T-helper 1 cell treated with Interleukin-12 subunit alpha and Interleukin-12 subunit beta and Interleukin-4 antibody, amounts not matched to agents 30 μg/mL and 1 μg/mL, for 36 hours (primary cell): ENCODE results near the gene STEAP1B.
"Not testable (repeated sequence)": the region's sequence is repeated elsewhere in the genome, so short reads cannot be mapped to it uniquely, and the experiment has no call there.

Experiments used
- H3K27ac Mint-ChIP-seq: one replicate; pipeline ENCODE4 v1.8.0; 2021; ENCODE audit warnings: mild to moderate bottlenecking, mixed read lengths
- H3K27me3 Mint-ChIP-seq: one replicate; pipeline ENCODE4 v1.8.0; 2021; ENCODE audit warnings: low read depth, mixed read lengths
- H3K36me3 Mint-ChIP-seq: one replicate; pipeline ENCODE4 v1.8.0; 2021; ENCODE audit warnings: low read depth, mixed read lengths
- H3K4me1 Mint-ChIP-seq: one replicate; pipeline ENCODE4 v1.8.0; 2021; ENCODE audit warnings: low read depth, mixed read lengths
- H3K4me3 Mint-ChIP-seq: one replicate; pipeline ENCODE4 v1.8.0; 2021; ENCODE audit warnings: mild to moderate bottlenecking, moderate library complexity, mixed read lengths
- H3K9me3 Mint-ChIP-seq: one replicate; pipeline ENCODE4 v1.8.0; 2021; ENCODE audit warnings: mixed read lengths

Gene STEAP1B

GRCh38 chr7:22499888-22500689 is at the start of gene STEAP1B:
TSS of gene STEAP1B (minus strand) at chr7:22500188. CDS start at chr7:22494855, 5,333 bp downstream.
- H3K9me3 Mint-ChIP-seq, H3K4me1 Mint-ChIP-seq, H3K36me3 Mint-ChIP-seq, H3K27ac Mint-ChIP-seq: not testable (repeated sequence)
- peaks cover 46% of the 10 kb centered on the region for H3K27me3 Mint-ChIP-seq
- H3K4me3 Mint-ChIP-seq, result peak within 1 kb of the TSS; percentile 14

- H3K4me3 Mint-ChIP-seq, result no peak overlapping the region
- no peak overlapping the region for H3K27ac Mint-ChIP-seq
- H3K9me3 Mint-ChIP-seq, result no peaks in the 10 kb centered on the region
- peaks cover 9% of the 10 kb centered on the region for H3K4me1 Mint-ChIP-seq
- H3K36me3 Mint-ChIP-seq, result no peaks in the 10 kb centered on the region
- H3K27me3 Mint-ChIP-seq, result peaks cover 90% of the 10 kb centered on the region
Observed at GRCh38 chr7:22549051-22549450, 49.1 kb upstream of the STEAP1B start.

- H3K9me3 Mint-ChIP-seq, result no peaks in the 10 kb centered on the region
- H3K27ac Mint-ChIP-seq, result no peak overlapping the region
- H3K27me3 Mint-ChIP-seq, result peaks cover 87% of the 10 kb centered on the region
- H3K4me1 Mint-ChIP-seq, result peaks cover 9% of the 10 kb centered on the region
- H3K36me3 Mint-ChIP-seq, result no peaks in the 10 kb centered on the region
- H3K4me3 Mint-ChIP-seq, result no peak overlapping the region
Observed at GRCh38 chr7:22548313-22548712, 48.3 kb upstream of the STEAP1B start.

- H3K36me3 Mint-ChIP-seq, result no peaks in the 10 kb centered on the region
- H3K9me3 Mint-ChIP-seq, result no peaks in the 10 kb centered on the region
- H3K4me3 Mint-ChIP-seq, result no peak overlapping the region
- H3K27ac Mint-ChIP-seq, result no peak overlapping the region
- peaks cover 9% of the 10 kb centered on the region for H3K4me1 Mint-ChIP-seq
- peaks cover 74% of the 10 kb centered on the region for H3K27me3 Mint-ChIP-seq
Observed at GRCh38 chr7:22546769-22547168, 46.8 kb upstream of the STEAP1B start.

GRCh38 chr7:22545529-22545928 is 45.5 kb upstream of the STEAP1B start:
- H3K4me3 Mint-ChIP-seq, result no peak overlapping the region
- H3K9me3 Mint-ChIP-seq, result no peaks in the 10 kb centered on the region
- H3K4me1 Mint-ChIP-seq, result peaks cover 7% of the 10 kb centered on the region
- no peak overlapping the region for H3K27ac Mint-ChIP-seq
- no peaks in the 10 kb centered on the region for H3K36me3 Mint-ChIP-seq
- H3K27me3 Mint-ChIP-seq, result peaks cover 62% of the 10 kb centered on the region

GRCh38 chr7:22544245-22544644 is 44.3 kb upstream of the STEAP1B start:
- Mint-ChIP-seq H3K27ac (no peak overlapping the region), H3K36me3 (no peaks in the 10 kb centered on the region), H3K9me3 (no peaks in the 10 kb centered on the region), H3K4me3 (no peak overlapping the region), H3K27me3 (peaks cover 49% of the 10 kb centered on the region), H3K4me1 (no peaks in the 10 kb centered on the region)

GRCh38 chr7:22543169-22543568 is 43.2 kb upstream of the STEAP1B start:
- Mint-ChIP-seq H3K36me3 (no peaks in the 10 kb centered on the region), H3K4me1 (no peaks in the 10 kb centered on the region), H3K27me3 (peaks cover 42% of the 10 kb centered on the region), H3K27ac (no peak overlapping the region), H3K4me3 (no peak overlapping the region), H3K9me3 (no peaks in the 10 kb centered on the region)

GRCh38 chr7:22542669-22543068 is 42.7 kb upstream of the STEAP1B start:
- Mint-ChIP-seq H3K9me3 (no peaks in the 10 kb centered on the region), H3K27me3 (peaks cover 37% of the 10 kb centered on the region), H3K27ac (no peak overlapping the region), H3K36me3 (no peaks in the 10 kb centered on the region), H3K4me3 (no peak overlapping the region), H3K4me1 (no peaks in the 10 kb centered on the region)

- Mint-ChIP-seq H3K36me3 (no peaks in the 10 kb centered on the region), H3K27me3 (peaks cover 33% of the 10 kb centered on the region), H3K4me3 (no peak overlapping the region), H3K9me3 (no peaks in the 10 kb centered on the region), H3K4me1 (no peaks in the 10 kb centered on the region), H3K27ac (no peak overlapping the region)
Observed at GRCh38 chr7:22542254-22542653, 42.3 kb upstream of the STEAP1B start.

GRCh38 chr7:22541789-22542188 is 41.8 kb upstream of the STEAP1B start:
- Mint-ChIP-seq H3K27ac (no peak overlapping the region), H3K36me3 (no peaks in the 10 kb centered on the region), H3K4me1 (no peaks in the 10 kb centered on the region), H3K27me3 (peaks cover 28% of the 10 kb centered on the region), H3K4me3 (no peak overlapping the region), H3K9me3 (no peaks in the 10 kb centered on the region)

- H3K4me3 Mint-ChIP-seq, H3K36me3 Mint-ChIP-seq, H3K4me1 Mint-ChIP-seq, H3K9me3 Mint-ChIP-seq, H3K27ac Mint-ChIP-seq: not testable (repeated sequence)
- H3K27me3 Mint-ChIP-seq, result peaks cover 22% of the 10 kb centered on the region
Observed at GRCh38 chr7:22528537-22528936, 28.5 kb upstream of the STEAP1B start.

- not testable (repeated sequence) for H3K27ac Mint-ChIP-seq, H3K4me1 Mint-ChIP-seq, H3K36me3 Mint-ChIP-seq, H3K9me3 Mint-ChIP-seq, H3K4me3 Mint-ChIP-seq
- peaks cover 31% of the 10 kb centered on the region for H3K27me3 Mint-ChIP-seq
Observed at GRCh38 chr7:22524353-22524947, 24.5 kb upstream of the STEAP1B start.

- H3K4me3 Mint-ChIP-seq, H3K36me3 Mint-ChIP-seq, H3K27ac Mint-ChIP-seq, H3K9me3 Mint-ChIP-seq, H3K4me1 Mint-ChIP-seq: not testable (repeated sequence)
- peaks cover 33% of the 10 kb centered on the region for H3K27me3 Mint-ChIP-seq
Observed at GRCh38 chr7:22523478-22524352, 23.7 kb upstream of the STEAP1B start.

GRCh38 chr7:22519560-22519959 is 19.6 kb upstream of the STEAP1B start:
- not testable (repeated sequence) for H3K4me3 Mint-ChIP-seq, H3K4me1 Mint-ChIP-seq, H3K27ac Mint-ChIP-seq, H3K9me3 Mint-ChIP-seq, H3K36me3 Mint-ChIP-seq
- peaks cover 23% of the 10 kb centered on the region for H3K27me3 Mint-ChIP-seq

- not testable (repeated sequence) for H3K36me3 Mint-ChIP-seq, H3K4me1 Mint-ChIP-seq, H3K9me3 Mint-ChIP-seq
Observed at GRCh38 chr7:22516950-22517349, 17.0 kb upstream of the STEAP1B start.

More at GRCh38 chr7:22516950-22517349, 17.0 kb upstream of the STEAP1B start:
- not testable (repeated sequence) for H3K4me3 Mint-ChIP-seq, H3K27ac Mint-ChIP-seq
- peaks cover 13% of the 10 kb centered on the region for H3K27me3 Mint-ChIP-seq
